Measurements from ENCODE around the gene PTTG2.

GRCh38 chr4:38003102-38003501, 42.9 kb downstream of the PTTG2 start:
- no peak for TF ChIP-seq CTCF (IDR thresholded peaks at IDR 0.05)
- no peak for TF ChIP-seq POLR2AphosphoS5 (IDR thresholded peaks at IDR 0.05)
